Keratinocyte (primary cell): ENCODE measurements around the gene TMEM219.
"Not testable (repeated sequence)": the region's sequence is repeated elsewhere in the genome, so short reads cannot be mapped to it uniquely, and the experiment has no call there.

ENCODE experiments used
- EZH2 ChIP-seq: IDR thresholded peaks from one replicate; pipeline ENCODE4 v1.6.1; 2012; ENCODE audit warnings: inconsistent platforms, mild to moderate bottlenecking, low read length, moderate library complexity
- TF ChIP-seq, protein P1 (sequence below), 3 experiments: IDR thresholded peaks in 1 of 3; conservative IDR thresholded peaks in 1 of 3; optimal IDR thresholded peaks in 1 of 3; 2 replicates in 2 of 3; 3 replicates in 1 of 3; pipeline versions ENCODE3 to v1.5.1; 2011; ENCODE audit warnings: low read length in 3 of 3, mild to moderate bottlenecking in 3 of 3, moderate library complexity in 2 of 3, control low read depth in 1 of 3, inconsistent platforms in 1 of 3; ENCODE audit not compliant: insufficient read depth in 2 of 3; ENCODE audit errors: extremely low read depth in 1 of 3

DNA sequence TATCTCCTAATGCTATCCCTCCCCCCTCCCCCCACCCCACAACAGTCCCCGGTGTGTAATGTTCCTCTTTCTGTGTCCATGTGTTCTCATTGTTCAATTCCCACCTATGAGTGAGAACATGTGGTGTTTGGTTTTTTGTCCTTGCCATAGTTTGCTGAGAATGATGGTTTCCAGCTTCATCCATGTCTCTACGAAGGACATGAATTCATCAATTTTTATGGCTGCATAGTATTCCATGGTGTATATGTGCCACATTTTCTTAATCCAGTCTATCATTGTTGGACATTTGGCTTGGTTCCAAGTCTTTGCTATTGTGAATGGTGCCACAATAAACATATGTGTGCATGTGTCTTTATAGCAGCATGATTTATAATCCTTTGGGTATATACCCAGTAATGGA, 30.1 kb upstream of the TMEM219 start:
- TF ChIP-seq, protein P1, sequence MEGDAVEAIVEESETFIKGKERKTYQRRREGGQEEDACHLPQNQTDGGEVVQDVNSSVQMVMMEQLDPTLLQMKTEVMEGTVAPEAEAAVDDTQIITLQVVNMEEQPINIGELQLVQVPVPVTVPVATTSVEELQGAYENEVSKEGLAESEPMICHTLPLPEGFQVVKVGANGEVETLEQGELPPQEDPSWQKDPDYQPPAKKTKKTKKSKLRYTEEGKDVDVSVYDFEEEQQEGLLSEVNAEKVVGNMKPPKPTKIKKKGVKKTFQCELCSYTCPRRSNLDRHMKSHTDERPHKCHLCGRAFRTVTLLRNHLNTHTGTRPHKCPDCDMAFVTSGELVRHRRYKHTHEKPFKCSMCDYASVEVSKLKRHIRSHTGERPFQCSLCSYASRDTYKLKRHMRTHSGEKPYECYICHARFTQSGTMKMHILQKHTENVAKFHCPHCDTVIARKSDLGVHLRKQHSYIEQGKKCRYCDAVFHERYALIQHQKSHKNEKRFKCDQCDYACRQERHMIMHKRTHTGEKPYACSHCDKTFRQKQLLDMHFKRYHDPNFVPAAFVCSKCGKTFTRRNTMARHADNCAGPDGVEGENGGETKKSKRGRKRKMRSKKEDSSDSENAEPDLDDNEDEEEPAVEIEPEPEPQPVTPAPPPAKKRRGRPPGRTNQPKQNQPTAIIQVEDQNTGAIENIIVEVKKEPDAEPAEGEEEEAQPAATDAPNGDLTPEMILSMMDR (optimal IDR thresholded peaks at IDR 0.05 in 1 of 3, IDR thresholded peaks at IDR 0.05 in 1 of 3, conservative IDR thresholded peaks at IDR 0.05 in 1 of 3; ENCODE audit: extremely low read depth in 1 of 3, insufficient read depth in 2 of 3, low read length in 3 of 3), result not testable (repeated sequence)
- TF ChIP-seq EZH2, result not testable (repeated sequence)
